ENCODE data around the gene COL4A1. TPM values are rescaled to one million over a fixed set of nuclear protein-coding genes. Genes with fewer than 3 reads are reported as not detected.

The COL4A1 gene
- total RNA-seq, 1 experiment from 2014 or later = 12.1 TPM

GRCh38 chr13:110212529-110212928, 94.4 kb downstream of the COL4A1 start:
- no peak for DNase-seq (ENCODE audit: low read depth, low spot score)
- in situ Hi-C loops (cut with HindIII; ENCODE audit: low pct_unique_long_range_greater_than_20kb, low sequenced_read_pairs) = no loop called here

GRCh38 chr13:110211735-110212134, 95.2 kb downstream of the COL4A1 start:
- in situ Hi-C loops (cut with HindIII; ENCODE audit: low pct_unique_long_range_greater_than_20kb, low sequenced_read_pairs) = no loop called here

DNA sequence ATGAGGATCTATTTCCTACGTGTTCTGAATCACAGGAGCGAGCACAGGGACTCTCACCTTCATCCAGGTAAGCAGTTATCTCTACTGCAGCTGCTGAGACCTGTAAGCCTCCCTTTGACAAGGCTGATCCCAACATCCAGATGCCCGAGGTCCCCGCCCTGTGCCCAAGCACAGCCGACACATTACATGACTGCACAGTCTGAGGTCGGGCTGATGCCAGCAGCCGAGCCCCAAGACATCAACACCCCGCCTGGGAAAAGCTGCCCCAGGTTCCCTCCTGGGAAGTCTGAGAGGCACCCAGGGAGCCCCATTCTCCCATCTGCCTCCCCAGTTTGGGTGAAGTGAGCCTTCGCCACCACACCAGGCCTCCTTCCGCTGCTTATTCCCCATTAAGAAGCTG, 95.9 kb downstream of the COL4A1 start:
- no peak for DNase-seq (ENCODE audit: low read depth, low spot score)
- in situ Hi-C loops (cut with HindIII; ENCODE audit: low pct_unique_long_range_greater_than_20kb, low sequenced_read_pairs) = no loop called here

More at GRCh38 chr13:110211735-110212134, 95.2 kb downstream of the COL4A1 start:
- DNase-seq (ENCODE audit: low read depth, low spot score) = no peak

DNA sequence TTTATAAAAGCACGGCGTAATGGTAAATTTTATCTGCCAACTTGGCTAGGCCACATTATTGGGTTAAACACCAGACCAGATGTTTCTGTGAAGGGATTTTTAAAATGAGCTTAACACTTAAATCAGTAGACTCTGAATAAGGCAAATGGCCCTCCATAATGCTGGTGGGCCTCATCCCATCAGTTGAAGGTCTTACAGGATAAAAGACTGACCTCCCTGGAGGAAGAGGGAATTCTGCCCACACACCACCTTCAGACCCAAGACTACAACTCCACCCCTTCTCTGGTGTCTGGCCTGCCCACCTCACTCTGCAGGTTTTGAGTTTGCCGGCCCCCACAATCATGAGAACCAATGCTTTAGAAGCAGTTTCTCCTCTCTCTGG, 96.4 kb downstream of the COL4A1 start:
- no peak for DNase-seq (ENCODE audit: low read depth, low spot score)

GRCh38 chr13:110209950-110210603, 96.9 kb downstream of the COL4A1 start:
- in situ Hi-C loops (cut with HindIII; ENCODE audit: low pct_unique_long_range_greater_than_20kb, low sequenced_read_pairs) = no loop called here
- no peak for DNase-seq (ENCODE audit: low read depth, low spot score)

More for the DNA sequence above, 96.4 kb downstream of the COL4A1 start:
- in situ Hi-C loops (cut with HindIII; ENCODE audit: low pct_unique_long_range_greater_than_20kb, low sequenced_read_pairs) = no loop called here

- in situ Hi-C loops (cut with HindIII; ENCODE audit: low pct_unique_long_range_greater_than_20kb, low sequenced_read_pairs) = no loop called here
- no peak for DNase-seq (ENCODE audit: low read depth, low spot score)
Measured at GRCh38 chr13:110208116-110208515, 98.8 kb downstream of the COL4A1 start.

DNA sequence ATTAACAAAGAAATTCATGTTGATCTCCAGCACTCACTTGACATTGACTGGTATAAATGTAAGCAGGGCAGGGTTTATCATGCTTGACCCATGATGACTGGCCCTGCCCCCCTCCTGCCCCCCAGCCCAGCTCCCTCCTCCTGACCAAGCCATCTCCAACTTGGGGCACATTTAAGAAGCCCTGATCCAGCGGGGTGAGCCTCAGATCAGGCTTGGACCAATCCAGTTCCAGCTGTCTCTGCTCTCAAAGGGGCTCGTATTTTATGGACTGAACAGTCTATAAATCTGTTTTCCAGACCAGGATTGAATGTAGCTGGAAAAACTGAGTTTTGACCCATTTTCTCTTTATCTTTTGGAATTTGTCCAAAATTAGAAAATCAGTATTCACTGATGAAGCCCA, 100.0 kb downstream of the COL4A1 start:
- in situ Hi-C loops (cut with HindIII; ENCODE audit: low pct_unique_long_range_greater_than_20kb, low sequenced_read_pairs) = no loop called here

GRCh38 chr13:110206185-110206584, 100.8 kb downstream of the COL4A1 start:
- DNase-seq (ENCODE audit: low read depth, low spot score) = no peak
- in situ Hi-C loops (cut with HindIII; ENCODE audit: low pct_unique_long_range_greater_than_20kb, low sequenced_read_pairs) = no loop called here

More for the DNA sequence above, 100.0 kb downstream of the COL4A1 start:
- DNase-seq (ENCODE audit: low read depth, low spot score) = no peak

DNA sequence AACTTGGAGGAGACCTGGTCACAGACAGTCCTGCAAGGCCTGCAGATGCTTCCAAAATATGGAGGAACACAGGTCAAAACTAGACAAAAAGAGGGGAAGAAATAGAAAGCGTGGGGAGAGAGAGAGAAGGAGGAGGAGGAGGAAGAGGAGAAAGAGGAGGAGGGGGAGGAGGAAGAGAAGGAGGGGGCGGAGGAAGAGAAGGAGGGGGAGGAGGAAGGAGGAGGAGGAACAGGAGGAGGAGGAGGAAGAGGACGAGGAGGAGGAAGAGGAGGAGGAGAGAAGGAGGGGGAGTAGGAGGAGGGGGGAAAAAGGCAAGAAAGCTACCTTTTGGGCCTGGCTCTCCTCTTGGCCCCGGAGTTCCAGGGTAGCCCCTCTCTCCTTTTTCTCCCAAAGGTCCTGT, 105.8 kb downstream of the COL4A1 start:
- no peak for DNase-seq (ENCODE audit: low read depth, low spot score)
- in situ Hi-C loops (cut with HindIII; ENCODE audit: low pct_unique_long_range_greater_than_20kb, low sequenced_read_pairs) = no loop called here

GRCh38 chr13:110200276-110200870, 106.6 kb downstream of the COL4A1 start:
- in situ Hi-C loops (cut with HindIII; ENCODE audit: low pct_unique_long_range_greater_than_20kb, low sequenced_read_pairs) = no loop called here
- DNase-seq (ENCODE audit: low read depth, low spot score) = no peak

DNA sequence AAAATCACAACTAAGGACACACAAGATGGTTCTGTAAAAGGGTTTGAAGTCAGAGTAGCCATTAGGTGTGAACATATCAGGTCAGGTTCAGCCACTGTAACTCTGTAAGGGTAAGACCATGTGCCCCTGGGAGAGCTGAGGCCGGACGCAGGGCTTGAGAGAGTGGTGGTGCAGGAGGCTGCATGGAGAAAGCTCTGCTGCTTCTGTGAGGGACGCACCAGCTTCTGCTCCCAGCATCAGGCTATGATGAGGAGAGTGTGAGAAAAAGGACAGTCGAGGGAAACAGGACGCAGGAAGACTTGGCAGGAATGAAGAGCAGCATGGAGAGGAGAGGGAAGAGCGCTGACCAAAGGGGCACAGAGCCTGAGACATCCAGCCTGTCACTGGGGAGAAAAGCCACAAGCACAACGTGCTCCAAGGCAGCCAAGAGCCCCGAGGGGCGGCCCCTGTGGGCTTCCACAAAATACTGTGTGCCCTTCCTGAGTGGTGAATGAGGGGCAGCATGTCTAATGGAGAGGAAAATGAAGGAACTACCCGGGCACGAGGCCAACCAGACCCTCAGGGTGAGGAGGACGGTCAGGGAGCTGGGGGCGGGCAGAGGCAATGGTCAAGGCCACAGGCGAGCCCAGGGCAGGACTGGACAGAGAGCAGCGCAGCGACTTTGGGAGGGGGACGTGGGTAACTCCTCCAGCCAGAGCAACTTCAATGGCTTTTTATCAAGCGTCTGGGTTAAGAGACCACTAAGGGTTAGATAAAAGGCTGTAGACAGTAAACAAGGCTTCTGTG, 107.7 kb downstream of the COL4A1 start:
- no peak for DNase-seq (ENCODE audit: low read depth, low spot score)
- in situ Hi-C loops (cut with HindIII; ENCODE audit: low pct_unique_long_range_greater_than_20kb, low sequenced_read_pairs) = no loop called here

- in situ Hi-C loops (cut with HindIII; ENCODE audit: low pct_unique_long_range_greater_than_20kb, low sequenced_read_pairs) = no loop called here
- no peak for DNase-seq (ENCODE audit: low read depth, low spot score)
Measured at GRCh38 chr13:110197471-110197870, 109.5 kb downstream of the COL4A1 start.

GRCh38 chr13:110197026-110197425, 109.9 kb downstream of the COL4A1 start:
- in situ Hi-C loops (cut with HindIII; ENCODE audit: low pct_unique_long_range_greater_than_20kb, low sequenced_read_pairs) = no loop called here
- no peak for DNase-seq (ENCODE audit: low read depth, low spot score)

GRCh38 chr13:110195547-110196485, 111.1 kb downstream of the COL4A1 start:
- in situ Hi-C loops (cut with HindIII; ENCODE audit: low pct_unique_long_range_greater_than_20kb, low sequenced_read_pairs) = no loop called here
- DNase-seq (ENCODE audit: low read depth, low spot score) = no peak

GRCh38 chr13:110194451-110194850, 112.5 kb downstream of the COL4A1 start:
- in situ Hi-C loops (cut with HindIII; ENCODE audit: low pct_unique_long_range_greater_than_20kb, low sequenced_read_pairs) = no loop called here
- no peak for DNase-seq (ENCODE audit: low read depth, low spot score)

- DNase-seq (ENCODE audit: low read depth, low spot score) = no peak
- in situ Hi-C loops (cut with HindIII; ENCODE audit: low pct_unique_long_range_greater_than_20kb, low sequenced_read_pairs) = no loop called here
Measured at GRCh38 chr13:110193491-110193890, 113.5 kb downstream of the COL4A1 start.

DNA sequence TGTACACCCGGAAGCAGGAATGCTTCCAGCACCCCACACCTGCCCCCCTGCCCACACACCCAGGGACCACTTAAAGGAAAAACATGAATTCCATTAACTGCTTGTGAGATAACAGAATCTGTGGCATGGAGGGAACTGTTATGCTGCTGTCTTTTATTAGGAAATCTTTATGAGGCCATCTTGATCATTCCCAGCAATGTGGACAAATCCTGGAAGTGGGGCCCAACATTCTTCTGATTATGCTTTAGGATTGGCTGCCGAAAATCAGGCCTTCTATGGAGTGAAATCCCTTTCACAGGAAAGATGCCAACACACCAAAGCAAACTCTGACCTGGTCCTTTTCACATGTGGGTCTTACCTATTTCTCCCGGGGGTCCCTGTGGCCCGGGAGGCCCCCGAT, 114.5 kb downstream of the COL4A1 start:
- in situ Hi-C loops (cut with HindIII; ENCODE audit: low pct_unique_long_range_greater_than_20kb, low sequenced_read_pairs) = no loop called here
- no peak for DNase-seq (ENCODE audit: low read depth, low spot score)

Data from SK-MEL-5 (cell line).